MG63 (cell line): ENCODE data around the gene SAE1. TPM values are rescaled to one million over a fixed set of nuclear protein-coding genes. Genes with fewer than 3 reads are reported as not detected.
"Not testable (repeated sequence)": the region's sequence is repeated elsewhere in the genome, so short reads cannot be mapped to it uniquely, and the experiment has no call there.

ENCODE experiments used
- DNase-seq: peaks from one replicate; pipeline ENCODE4 v3.0.0-alpha.2; 2020
- H3K27me3 ChIP-seq: fragments of 250-450 bp; sonication (Bioruptor Pico); 2 replicates; pipeline ENCODE4 v1.5.1; 2020; ENCODE audit warnings: mild to moderate bottlenecking, moderate library complexity
- H3K36me3 ChIP-seq: fragments of 250-450 bp; sonication (Bioruptor Pico); 2 replicates; pipeline ENCODE4 v1.5.1; 2020; ENCODE audit warnings: mild to moderate bottlenecking, moderate library complexity
- H3K4me3 ChIP-seq: fragments of 250-450 bp; sonication (Bioruptor Pico); 2 replicates; pipeline ENCODE4 v1.5.1; 2020; ENCODE audit warnings: mild to moderate bottlenecking, moderate library complexity
- H3K9me3 ChIP-seq: fragments of 250-450 bp; sonication (Bioruptor Pico); 2 replicates; pipeline ENCODE4 v1.5.1; 2020; ENCODE audit warnings: mild to moderate bottlenecking, moderate library complexity
- total RNA-seq: library from RNA; depleted of rRNA; stranded (reverse); fragments of >200 nt; shearing (Covaris generic); gene quantifications from 2 replicates; pipeline ENCODE4 v1.2.3, GENCODE V29; 2014; ENCODE audit warnings: low replicate concordance

The SAE1 gene
- total RNA-seq, 1 experiment from 2014 or later: 411 TPM

DNA sequence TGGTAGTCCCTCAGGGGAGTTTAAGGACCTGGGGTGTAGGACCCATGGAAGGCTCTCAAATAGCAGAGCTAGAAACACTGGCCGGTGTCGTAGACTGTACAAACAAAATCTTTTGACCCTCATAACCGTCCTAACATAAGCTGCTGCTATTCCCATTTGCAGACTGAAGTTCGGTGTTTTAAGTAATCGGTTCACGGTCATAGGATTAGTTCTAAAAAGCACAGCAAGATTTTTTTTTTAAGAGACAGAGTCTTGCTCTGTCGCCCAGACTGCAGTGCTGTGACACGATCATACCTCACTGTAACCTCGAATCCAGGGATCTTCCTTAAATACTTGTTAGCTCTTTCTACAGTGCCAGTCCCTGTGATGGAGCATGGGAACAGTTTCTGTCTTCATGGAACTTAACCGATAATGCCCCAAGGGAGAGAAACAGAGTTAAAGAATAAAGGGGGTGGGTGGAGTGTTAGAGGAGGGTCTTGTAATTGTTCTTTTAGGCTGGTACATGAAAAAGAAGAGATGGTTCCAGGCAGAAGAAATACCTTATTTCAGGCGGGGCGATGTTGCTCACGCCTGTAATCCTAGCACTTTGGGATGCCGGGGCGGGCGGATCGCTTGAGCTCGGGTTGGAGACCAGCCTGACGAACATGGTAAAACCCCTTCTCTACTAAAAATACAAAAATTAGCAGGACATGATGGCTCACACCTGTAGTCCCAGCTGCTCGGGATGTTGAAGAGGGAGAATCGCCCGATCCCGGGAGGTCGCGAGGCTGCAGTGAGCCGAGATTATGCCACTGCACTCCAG, 16.6 kb upstream of the SAE1 start:
- H3K9me3 ChIP-seq: no peaks in the 10 kb centered on the region
- peak overlapping the region; percentile 78 for H3K4me3 ChIP-seq
- no peak for DNase-seq
- H3K36me3 ChIP-seq: peaks cover 25% of the 10 kb centered on the region
- H3K27me3 ChIP-seq: no peaks in the 10 kb centered on the region

DNA sequence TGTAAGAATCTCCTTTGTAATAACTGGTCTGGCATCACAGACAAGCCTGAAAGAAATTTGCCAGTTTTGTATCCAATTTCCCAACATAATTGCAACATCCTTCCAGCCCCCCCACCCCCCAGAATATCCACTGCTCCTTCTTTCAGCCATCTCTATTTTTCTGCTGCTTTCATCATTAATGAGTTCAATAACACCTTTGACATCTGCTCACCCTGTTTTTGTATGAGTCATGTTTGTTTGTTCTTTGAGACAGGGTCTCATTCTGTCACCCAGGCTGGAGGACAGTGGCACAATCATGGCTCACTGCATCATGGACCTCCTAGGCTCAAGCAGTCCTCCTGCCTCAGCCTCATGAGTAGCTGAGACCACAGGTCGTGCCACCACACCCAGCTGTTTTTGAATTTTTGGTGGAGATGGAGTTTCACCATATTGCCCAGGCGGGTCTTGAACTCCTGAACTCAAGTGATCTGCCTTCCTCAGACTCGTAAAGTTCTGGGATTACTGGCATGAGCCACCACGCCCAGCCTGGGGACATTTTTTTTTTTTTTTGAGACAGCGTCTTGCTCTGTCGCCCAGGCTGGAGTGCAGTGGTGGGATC, 10.1 kb upstream of the SAE1 start:
- H3K9me3 ChIP-seq: no peaks in the 10 kb centered on the region
- H3K36me3 ChIP-seq: no peaks in the 10 kb centered on the region
- DNase-seq: no peak
- H3K4me3 ChIP-seq: no peak overlapping the region
- H3K27me3 ChIP-seq: no peaks in the 10 kb centered on the region

DNA sequence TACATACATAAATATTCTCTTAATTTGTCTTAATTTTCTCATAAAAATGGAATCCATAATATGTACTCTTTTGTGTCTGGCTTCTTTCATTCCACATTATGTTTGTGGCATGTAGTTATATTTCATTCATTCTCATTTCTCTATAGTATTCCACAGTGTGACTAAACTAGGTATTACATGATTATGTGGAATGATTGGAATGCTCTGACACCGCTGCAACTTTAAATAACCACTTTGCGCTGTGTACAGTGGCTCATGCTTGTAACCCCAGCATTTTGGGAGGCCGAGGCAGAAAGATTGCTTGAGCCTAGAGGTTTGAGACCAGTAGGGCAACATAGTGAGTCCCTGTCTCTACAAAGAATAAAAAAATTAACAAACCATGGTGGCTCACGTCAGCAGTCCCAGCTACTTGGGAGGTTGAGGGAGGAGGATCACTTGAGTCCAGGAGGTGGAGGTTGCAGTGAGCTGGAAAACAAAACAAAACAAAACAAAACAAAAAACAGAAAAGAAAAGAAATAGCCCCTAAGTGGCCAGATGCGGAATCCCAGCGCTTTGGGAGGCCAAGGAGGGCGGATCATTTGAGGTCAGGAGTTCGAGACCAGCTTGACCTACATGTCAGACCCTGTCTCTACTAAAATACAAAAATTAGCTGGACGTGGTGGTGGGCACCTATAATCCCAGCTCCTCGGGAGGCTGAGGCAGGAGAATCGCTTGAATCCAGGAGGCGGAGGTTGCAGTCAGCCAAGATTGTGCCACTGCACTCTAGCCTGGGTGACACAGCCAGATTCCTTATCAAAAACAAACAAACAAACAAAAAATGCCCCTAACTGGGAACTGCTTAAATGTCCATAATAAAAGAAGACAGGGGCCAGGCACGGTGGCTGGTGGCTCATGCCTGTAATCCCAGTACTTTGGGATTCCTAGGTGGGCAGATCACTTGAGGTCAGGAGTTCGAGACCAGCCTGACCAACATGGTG, 8.0 kb upstream of the SAE1 start:
- Histone ChIP-seq H3K4me3 (no peak overlapping the region), H3K27me3 (no peaks in the 10 kb centered on the region), H3K36me3 (no peaks in the 10 kb centered on the region), H3K9me3 (no peaks in the 10 kb centered on the region)
- DNase-seq: peak; percentile 70

DNA sequence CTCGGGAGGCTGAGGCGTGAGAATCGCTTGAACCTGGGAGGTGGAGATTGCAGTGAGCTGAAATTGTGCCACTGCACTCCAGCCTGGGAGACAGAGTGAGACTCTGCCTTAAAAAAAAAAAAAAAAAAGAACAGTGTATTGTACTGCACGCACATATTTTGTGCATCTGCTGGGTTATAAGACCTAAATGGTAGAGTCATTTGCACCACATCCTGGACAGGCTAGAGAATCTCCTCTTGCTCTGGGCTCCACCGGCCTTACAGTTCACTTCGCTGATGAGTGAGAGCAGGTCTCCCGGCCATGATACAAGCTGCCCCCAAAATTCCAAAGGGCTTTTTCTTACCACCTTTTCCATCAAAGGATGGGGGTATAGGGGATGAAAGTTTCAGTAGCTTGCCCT, 7.2 kb upstream of the SAE1 start:
- DNase-seq: no peak
- no peaks in the 10 kb centered on the region for H3K36me3 ChIP-seq
- H3K9me3 ChIP-seq: no peaks in the 10 kb centered on the region
- no peak overlapping the region for H3K4me3 ChIP-seq
- no peaks in the 10 kb centered on the region for H3K27me3 ChIP-seq

DNA sequence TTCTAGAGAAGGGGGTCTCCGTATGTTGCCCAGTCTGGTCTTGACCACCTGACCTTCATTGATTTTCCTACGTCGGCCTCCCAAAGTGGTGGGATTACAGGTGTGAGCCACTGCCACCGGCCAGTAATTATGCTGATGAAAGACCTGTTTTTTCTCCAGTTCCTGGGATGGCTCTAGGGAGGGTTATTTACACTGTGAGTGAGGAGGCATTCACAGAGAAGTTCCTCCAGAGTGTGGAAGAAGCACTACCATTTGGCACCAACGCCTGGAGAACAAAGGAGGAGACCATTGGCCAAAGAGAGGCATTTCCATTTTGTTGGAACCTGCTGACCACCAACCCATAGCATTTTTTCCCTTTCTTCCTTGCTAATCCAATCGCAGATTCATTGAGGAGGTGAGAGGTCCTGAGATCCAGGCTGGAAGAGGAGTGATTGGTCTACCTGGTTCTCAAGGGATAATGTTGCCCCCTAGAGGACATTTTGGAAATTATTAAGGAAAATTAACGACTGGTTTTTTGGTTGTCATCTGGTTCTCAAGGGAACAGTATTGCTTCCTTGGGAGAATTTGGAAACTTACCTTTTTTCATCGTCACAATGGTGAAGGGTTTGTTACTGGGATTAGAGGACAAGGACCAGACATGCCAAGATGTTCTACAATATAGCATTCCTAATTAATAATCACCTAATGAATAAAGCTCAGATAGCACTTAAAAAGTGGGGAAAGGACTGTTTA, 5.5 kb upstream of the SAE1 start:
- no peaks in the 10 kb centered on the region for H3K36me3 ChIP-seq
- DNase-seq: peak; percentile 31
- peaks cover 3% of the 10 kb centered on the region for H3K9me3 ChIP-seq

DNA sequence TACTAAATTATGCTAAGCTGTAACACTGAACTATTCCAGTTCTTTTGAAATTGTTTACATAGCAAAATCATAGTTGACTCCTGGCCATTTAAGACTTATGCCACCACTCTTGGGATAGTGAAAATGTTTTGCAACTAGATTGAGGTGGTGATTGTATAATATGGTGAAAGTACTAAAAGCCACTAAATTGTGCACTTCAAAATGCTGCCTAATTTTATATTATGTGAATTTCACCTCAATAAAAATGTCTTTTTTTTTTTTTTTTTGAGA, 5.0 kb upstream of the SAE1 start:
- no peaks in the 10 kb centered on the region for H3K27me3 ChIP-seq
- no peak overlapping the region for H3K4me3 ChIP-seq
- peaks cover 6% of the 10 kb centered on the region for H3K9me3 ChIP-seq
- no peaks in the 10 kb centered on the region for H3K36me3 ChIP-seq
- no peak for DNase-seq

More for the DNA sequence above, 5.5 kb upstream of the SAE1 start:
- no peak overlapping the region for H3K4me3 ChIP-seq
- H3K27me3 ChIP-seq: no peaks in the 10 kb centered on the region

DNA sequence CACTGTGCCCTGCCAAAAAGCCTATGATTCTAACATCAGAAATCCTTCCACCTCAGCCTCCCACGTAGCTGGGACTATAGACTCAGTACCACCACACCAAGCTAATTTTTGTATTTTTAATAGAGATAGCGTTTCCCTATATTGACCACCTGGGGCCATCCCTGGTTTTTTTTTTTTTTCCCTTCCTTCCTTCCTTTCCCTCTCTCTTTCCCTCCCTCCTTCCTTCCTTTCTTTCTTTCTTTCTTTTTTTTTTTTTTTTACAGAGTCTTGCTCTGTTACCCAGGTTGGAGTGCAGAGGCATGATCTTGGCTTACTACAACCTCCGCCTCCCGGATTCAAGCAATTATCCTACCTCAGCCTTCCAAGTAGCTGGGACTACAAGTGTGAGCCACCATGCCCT, 1.1 kb upstream of the SAE1 start:
- H3K27me3 ChIP-seq: no peaks in the 10 kb centered on the region
- H3K4me3 ChIP-seq: no peak overlapping the region
- H3K36me3 ChIP-seq: peaks cover 27% of the 10 kb centered on the region
- peaks cover 6% of the 10 kb centered on the region for H3K9me3 ChIP-seq
- DNase-seq: no peak

DNA sequence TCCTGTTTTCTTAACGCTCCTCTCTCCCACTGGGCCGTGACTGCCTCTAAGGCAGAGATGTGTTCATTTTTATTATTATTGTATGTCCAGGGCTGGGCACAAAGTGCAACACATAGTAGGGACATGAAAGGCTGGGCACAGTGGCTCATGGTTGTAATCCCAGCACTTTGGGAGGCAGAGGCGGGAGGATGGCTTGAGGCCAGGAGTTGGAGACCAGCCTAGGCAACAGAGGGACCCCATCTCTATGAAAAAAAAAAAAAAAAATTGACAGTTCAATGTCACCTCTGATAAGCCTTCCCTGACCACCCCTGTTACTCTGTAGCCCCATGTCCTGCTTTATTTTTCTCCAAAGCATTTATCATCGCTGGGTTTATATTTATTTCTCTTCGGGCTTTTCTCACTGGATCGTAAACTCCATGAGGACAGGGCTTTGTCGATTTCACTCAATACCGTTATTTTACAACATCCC, 481 bp upstream of the SAE1 start:
- peak overlapping the region; percentile 92; the same call in 1 of the 2 replicates for H3K4me3 ChIP-seq
- peaks cover 33% of the 10 kb centered on the region for H3K36me3 ChIP-seq

DNA sequence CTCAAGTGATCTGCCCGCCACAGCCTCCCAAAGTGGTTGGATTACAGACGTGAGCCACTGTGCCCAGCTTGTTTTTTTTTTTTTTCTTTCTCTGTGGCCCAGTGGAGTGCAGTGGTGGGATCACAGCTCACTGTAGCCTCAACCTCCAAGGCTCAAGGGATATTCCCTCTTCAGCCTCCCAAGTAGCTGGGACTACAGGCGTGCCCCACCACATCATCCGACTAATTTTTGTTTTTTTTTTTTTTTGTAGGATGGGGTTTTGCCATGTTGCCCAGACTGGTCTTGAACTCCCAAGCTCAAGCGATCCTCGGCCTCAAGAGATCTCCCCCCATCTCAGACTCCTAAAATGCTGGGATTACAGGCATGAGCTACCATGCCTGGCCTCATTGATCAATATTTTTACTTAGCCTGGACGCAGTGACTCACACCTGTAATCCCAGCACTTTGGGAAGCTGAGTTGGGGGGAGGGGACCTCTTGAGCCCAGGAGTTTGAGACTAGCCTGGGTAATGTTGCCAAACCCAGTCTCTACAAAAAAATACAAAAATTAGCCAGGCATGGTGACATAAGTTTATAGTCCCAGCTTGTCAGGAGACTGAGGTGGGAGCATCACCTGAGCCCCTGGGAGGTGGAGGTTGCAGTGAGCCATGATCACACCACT, 1.7 kb downstream of the SAE1 start:
- H3K27me3 ChIP-seq: no peaks in the 10 kb centered on the region
- no peak for DNase-seq
- peaks cover 47% of the 10 kb centered on the region for H3K36me3 ChIP-seq
- H3K9me3 ChIP-seq: peaks cover 6% of the 10 kb centered on the region
- H3K4me3 ChIP-seq: peak overlapping the region; percentile 92

More for the DNA sequence above, 481 bp upstream of the SAE1 start:
- peaks cover 6% of the 10 kb centered on the region for H3K9me3 ChIP-seq
- no peak for DNase-seq
- no peaks in the 10 kb centered on the region for H3K27me3 ChIP-seq

DNA sequence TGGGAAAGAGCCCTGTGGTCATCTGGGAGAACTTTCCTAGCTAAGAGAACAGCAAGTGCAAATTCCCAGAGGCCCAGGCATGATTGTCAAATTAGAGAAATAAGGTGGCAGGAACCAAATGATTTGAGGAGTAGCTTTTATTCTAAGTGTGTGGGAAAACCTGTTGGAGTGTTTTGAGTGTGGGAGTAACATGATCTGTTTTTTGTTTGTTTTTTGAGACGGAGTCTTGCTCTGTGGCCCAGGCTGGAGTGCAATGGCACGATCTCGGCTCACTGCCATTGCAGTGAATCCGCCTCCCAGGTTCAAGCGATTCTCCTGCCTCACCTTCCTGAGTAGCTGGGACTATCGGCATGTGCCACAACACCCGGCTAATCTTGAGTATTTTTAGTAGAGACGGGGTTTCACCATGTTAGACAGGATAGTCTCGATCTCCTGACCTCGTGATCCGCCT, 2.4 kb downstream of the SAE1 start:
- Histone ChIP-seq H3K36me3 (peaks cover 50% of the 10 kb centered on the region), H3K4me3 (no peak overlapping the region)

DNA sequence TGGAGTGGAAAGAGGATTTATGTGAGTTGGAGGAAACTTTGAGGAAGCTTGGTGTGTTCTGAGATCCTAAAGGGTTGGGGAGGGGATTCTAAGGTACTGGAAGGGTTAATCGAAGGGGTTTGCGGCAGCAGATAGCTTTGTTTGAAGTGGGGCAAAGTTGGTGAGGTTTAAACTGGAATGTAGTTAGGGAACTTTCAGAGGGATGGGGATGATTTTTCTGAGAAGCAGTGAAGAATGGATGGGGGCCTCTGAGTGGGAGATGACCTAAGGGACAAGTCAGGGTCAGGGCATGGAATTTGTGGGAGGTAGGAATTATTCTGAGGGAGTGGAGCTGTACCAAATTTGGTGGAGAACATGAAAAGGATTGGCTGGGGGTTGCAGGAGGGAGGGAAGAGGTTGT, 3.9 kb downstream of the SAE1 start:
- Histone ChIP-seq H3K36me3 (peaks cover 63% of the 10 kb centered on the region), H3K9me3 (peaks cover 6% of the 10 kb centered on the region), H3K27me3 (no peaks in the 10 kb centered on the region), H3K4me3 (peak overlapping the region; percentile 9; the same call in 1 of the 2 replicates)
- DNase-seq: no peak

More for the DNA sequence above, 2.4 kb downstream of the SAE1 start:
- Histone ChIP-seq H3K9me3 (peaks cover 6% of the 10 kb centered on the region), H3K27me3 (no peaks in the 10 kb centered on the region)
- DNase-seq: no peak

DNA sequence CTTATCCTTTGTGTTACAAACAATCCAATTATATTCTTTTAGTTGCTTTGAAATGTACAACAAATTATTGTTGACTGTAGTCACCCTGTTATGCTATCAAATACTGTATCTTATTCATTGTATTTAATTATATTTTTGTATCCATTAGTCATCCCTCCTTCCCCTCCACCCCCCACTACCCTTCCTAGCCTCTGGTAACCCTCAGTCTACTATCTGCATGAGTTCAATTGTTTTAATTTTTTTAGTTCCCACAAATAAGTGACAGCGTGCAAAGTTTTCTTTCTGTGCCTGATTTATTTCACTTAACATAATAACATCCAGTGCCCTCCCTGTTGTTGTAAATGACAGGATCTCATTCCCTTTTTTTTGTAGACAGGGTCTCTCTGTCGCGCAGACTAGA, 4.5 kb downstream of the SAE1 start:
- DNase-seq: no peak
- H3K4me3 ChIP-seq: peak overlapping the region; percentile 9; the same call in 1 of the 2 replicates
- H3K36me3 ChIP-seq: peaks cover 63% of the 10 kb centered on the region
- no peaks in the 10 kb centered on the region for H3K27me3 ChIP-seq
- H3K9me3 ChIP-seq: peaks cover 3% of the 10 kb centered on the region

DNA sequence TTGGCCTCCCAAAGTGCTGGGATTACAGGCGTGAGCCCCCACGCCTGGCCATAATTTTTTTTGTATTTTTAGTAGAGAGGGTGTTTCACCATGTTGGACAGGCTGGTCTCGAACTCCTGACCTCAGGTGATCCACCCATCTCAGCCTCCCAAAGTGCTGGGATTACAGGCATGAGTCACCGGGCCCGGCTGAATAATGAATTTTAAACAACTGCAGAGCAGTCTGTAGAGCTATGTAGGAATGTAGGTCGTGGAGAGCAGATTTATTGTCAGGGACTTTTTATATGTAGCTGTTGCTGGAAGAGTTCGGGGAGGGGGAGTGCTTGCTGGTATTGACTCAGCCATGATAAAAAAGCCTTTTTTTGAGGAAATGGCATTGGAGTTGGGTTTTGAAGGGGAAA, 10.6 kb downstream of the SAE1 start:
- not testable (repeated sequence) for H3K27me3 ChIP-seq, H3K9me3 ChIP-seq, H3K4me3 ChIP-seq
- peak; percentile 60 for DNase-seq
- peaks cover 72% of the 10 kb centered on the region for H3K36me3 ChIP-seq

DNA sequence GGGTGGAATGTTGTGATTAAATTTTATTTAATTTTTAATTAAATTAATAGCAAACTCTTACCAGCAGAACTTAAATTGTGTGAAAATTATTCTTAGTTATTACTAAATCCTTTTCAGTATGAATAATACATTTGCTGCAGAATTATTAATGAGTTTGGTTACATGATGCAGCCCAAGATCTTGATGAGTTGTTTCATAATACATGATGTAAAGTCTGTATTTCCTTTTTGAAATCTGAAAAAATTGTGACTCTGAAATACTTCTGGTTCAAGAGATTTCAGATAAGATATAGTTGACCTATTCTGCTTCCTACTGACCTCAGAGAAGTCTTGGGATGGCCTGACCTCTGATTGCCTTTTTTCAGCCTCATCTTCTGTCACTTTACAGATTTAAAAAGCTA, 11.1 kb downstream of the SAE1 start:
- Histone ChIP-seq H3K27me3 (no peaks in the 10 kb centered on the region), H3K4me3 (no peak overlapping the region), H3K9me3 (no peaks in the 10 kb centered on the region), H3K36me3 (peaks cover 74% of the 10 kb centered on the region)
- no peak for DNase-seq

DNA sequence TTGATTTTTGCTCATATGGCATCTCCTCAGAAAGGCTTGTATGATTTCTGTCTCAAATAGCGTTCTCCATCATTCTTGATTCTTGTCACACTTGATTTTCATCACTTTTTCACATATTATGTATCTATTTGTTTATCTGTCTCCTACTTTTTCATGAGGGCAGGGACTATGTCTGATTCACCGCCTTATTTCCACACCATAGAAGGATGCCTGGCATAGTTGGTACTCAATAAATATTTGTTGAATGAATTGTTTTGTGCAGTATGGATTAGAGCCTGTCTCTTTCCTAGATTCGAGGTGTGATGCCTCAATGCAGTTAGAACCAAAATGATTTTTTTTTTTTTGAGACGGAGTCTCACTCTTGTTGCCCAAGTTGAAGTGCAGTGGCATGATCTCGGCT, 12.1 kb downstream of the SAE1 start:
- Histone ChIP-seq H3K27me3 (no peaks in the 10 kb centered on the region), H3K9me3 (no peaks in the 10 kb centered on the region), H3K36me3 (peaks cover 81% of the 10 kb centered on the region), H3K4me3 (no peak overlapping the region)
- DNase-seq: no peak
